ENCODE data around the gene ARRB1. TPM values are rescaled to one million over a fixed set of nuclear protein-coding genes. Genes with fewer than 3 reads are reported as not detected.
"Not testable (repeated sequence)": the region's sequence is repeated elsewhere in the genome, so short reads cannot be mapped to it uniquely, and the experiment has no call there.

The ARRB1 gene
- total RNA-seq, 2 donors from 2014 or later, result 16.7 to 18.3 TPM

DNA sequence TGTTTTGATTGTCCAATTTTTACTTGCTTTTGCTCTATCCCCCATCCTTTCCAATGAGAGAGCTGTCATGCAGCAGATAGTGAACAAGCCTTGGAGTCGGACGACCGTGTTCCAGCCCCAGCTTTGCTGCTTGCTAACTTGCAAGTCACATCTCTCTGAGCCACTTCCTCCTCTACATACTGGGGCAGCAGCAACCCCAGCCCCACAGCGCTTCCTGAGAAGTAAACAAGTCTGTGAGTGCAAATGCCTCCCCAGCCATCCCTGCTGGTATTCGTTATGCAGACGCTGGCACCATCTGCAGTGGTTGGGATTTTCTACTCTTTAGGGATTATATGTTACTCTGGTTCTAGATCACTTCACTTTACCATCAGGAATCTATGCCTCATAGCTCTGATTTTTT lies 75.9 kb downstream of the ARRB1 start:
- Mint-ChIP-seq H3K36me3 (ENCODE audit: insufficient read depth in 2 of 2) (peaks cover 0 to 3% of the 10 kb centered on the region in 2 donors), H3K27ac (peak overlapping the region; percentile 97), H3K4me1 (ENCODE audit: low read depth) (peaks cover 34% of the 10 kb centered on the region)

DNA sequence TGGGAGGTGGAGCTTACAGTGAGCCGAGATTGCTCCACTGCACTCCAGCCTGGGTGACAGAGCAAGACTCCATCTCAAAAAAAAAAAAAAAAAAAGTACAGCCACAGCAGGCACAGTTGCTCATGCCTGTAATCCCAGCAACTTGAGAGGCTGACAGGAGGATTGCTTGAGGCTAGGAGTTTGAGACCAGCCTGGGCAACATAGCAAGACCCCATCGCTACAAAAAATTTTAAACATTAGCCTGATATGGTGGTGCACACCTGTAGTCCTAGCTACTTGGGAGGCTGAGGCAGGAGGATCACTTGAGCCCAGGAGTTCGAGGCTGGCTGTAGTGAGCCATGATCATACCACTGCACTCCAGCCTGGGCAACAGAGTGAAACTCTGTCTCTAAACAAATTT lies 76.7 kb downstream of the ARRB1 start:
- H3K27ac Mint-ChIP-seq, result peak overlapping the region; percentile 83
- not testable (repeated sequence) for DNase-seq; H3K27me3 Mint-ChIP-seq (ENCODE audit: low read depth); H3K9me3 Mint-ChIP-seq; H3K4me3 Mint-ChIP-seq; ATAC-seq (replicated peaks in 1 of 2); H3K36me3 Mint-ChIP-seq (ENCODE audit: insufficient read depth in 2 of 2)
- peaks cover 26% of the 10 kb centered on the region for H3K4me1 Mint-ChIP-seq (ENCODE audit: low read depth)

More for the DNA sequence above, 75.9 kb downstream of the ARRB1 start:
- Mint-ChIP-seq H3K4me3 (peak overlapping the region; percentile 74 to 80), H3K27me3 (ENCODE audit: low read depth) (no peaks in the 10 kb centered on the region), H3K9me3 (no peaks in the 10 kb centered on the region)
- ATAC-seq (replicated peaks in 1 of 2) (peak; percentile 83 to 94), DNase-seq (peak; percentile 55 to 72)

DNA sequence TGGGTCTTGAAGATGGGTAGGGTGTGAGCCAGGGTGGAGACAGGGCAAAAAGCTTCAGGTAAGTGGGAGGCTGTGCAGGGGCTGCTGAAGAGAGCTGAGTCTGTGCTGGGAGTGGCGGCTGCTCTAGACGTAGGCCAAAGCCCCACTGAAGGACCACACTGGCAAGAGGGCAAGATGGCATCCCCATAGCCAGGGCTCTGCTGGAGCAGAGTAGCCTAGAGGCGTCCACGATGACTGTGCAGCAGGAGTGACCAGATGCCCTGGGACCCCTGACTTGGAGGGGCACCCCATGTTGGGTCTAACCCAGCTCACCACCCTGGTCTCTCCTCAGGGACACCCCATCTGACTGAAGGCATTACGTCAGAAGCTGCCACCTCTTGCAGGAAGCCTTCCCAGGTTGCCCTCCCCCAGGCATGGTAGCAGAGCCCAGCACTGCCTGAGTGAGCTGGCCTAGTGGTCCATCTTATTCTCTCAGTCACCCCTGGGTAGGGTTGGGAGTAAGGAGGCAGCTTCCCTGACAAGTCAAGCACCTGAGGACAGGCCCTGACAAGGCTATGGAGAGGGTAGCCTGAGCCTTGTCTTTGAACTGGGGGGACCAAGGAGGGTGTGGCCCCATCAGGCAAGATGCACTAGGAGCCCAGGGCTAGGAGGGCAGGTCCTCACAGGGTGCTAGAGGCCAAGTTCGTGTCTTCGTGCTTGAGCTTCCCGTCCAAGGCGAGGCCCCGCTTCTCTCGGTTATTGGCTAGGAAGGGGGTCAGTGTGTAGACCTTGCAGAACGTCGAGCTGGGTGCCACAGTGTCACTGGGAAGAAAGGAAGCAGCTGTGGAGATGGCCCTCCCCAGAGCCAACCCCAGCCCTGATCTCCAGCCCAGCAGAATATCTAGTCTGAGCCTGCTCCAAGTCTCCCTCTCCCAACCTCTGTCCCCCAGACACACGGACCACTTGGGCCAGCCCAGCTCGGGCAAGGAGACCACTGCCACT lies 77.8 kb downstream of the ARRB1 start:
- H3K4me1 Mint-ChIP-seq (ENCODE audit: low read depth), result peaks cover 26% of the 10 kb centered on the region
- H3K27ac Mint-ChIP-seq, result peak overlapping the region; percentile 83
- H3K9me3 Mint-ChIP-seq, result no peaks in the 10 kb centered on the region
- H3K36me3 Mint-ChIP-seq (ENCODE audit: insufficient read depth in 2 of 2), result peaks cover 0 to 3% of the 10 kb centered on the region in 2 donors
- H3K4me3 Mint-ChIP-seq, result no peak overlapping the region
- H3K27me3 Mint-ChIP-seq (ENCODE audit: low read depth), result no peaks in the 10 kb centered on the region
- ATAC-seq (replicated peaks in 1 of 2) (no peak), DNase-seq (no peak)

DNA sequence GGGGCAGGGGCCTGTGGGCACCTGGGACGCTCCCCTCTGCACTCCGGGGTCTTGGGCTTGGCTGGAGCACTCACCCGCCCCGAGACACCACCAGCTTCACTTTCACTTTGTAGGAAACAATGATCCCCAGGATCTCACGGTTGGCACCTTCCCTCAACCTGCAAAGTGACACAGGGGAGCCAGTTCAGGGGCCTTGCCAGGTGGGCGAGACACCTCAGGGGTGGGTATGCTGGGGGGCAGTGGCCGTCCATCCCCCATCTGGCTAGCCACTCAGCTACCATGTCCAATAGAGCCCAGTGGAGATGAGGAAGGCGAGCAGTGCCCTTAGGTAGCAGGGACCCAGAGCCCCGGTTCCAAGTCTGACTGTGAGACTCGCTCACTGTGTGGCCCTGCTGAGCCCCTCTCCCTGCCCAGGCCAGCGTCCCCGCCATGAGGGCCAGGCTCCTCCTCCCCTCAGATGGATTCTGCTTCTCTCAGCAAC lies 78.6 kb downstream of the ARRB1 start:
- H3K9me3 Mint-ChIP-seq, result no peaks in the 10 kb centered on the region
- H3K27ac Mint-ChIP-seq, result peak overlapping the region; percentile 6
- no peaks in the 10 kb centered on the region for H3K27me3 Mint-ChIP-seq (ENCODE audit: low read depth)
- ATAC-seq (replicated peaks in 1 of 2) (no peak), DNase-seq (no peak)
- peaks cover 0 to 3% of the 10 kb centered on the region in 2 donors for H3K36me3 Mint-ChIP-seq (ENCODE audit: insufficient read depth in 2 of 2)
- H3K4me3 Mint-ChIP-seq, result no peak overlapping the region
- peaks cover 26% of the 10 kb centered on the region for H3K4me1 Mint-ChIP-seq (ENCODE audit: low read depth)

DNA sequence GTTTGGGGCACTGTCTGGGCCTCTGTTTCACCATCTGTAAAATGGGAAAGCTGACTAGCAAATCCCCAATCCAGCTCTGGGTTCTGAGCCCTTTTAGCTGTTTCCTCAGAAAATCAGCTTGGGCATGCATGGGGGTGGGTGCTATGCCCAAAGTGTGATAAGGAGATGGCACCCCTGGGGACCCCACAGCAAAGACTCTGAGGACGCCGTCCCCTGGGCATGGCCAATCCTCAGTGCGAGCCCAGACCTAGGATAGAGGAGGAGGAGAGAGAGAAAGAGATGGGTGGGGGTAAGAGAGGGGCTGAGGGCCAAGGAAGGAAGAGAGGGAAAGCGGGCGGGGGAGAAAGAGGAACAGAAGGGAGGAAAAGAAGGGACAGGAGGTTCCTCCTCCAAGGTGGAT lies 79.1 kb downstream of the ARRB1 start:
- no peak overlapping the region for H3K4me3 Mint-ChIP-seq
- no peak for ATAC-seq (replicated peaks in 1 of 2)
- peaks cover 23% of the 10 kb centered on the region for H3K4me1 Mint-ChIP-seq (ENCODE audit: low read depth)
- H3K36me3 Mint-ChIP-seq (ENCODE audit: insufficient read depth in 2 of 2), result peaks cover 0 to 3% of the 10 kb centered on the region in 2 donors
- peak overlapping the region; percentile 50 for H3K27ac Mint-ChIP-seq
- no peaks in the 10 kb centered on the region for H3K27me3 Mint-ChIP-seq (ENCODE audit: low read depth)
- H3K9me3 Mint-ChIP-seq, result no peaks in the 10 kb centered on the region
- no peak for DNase-seq

DNA sequence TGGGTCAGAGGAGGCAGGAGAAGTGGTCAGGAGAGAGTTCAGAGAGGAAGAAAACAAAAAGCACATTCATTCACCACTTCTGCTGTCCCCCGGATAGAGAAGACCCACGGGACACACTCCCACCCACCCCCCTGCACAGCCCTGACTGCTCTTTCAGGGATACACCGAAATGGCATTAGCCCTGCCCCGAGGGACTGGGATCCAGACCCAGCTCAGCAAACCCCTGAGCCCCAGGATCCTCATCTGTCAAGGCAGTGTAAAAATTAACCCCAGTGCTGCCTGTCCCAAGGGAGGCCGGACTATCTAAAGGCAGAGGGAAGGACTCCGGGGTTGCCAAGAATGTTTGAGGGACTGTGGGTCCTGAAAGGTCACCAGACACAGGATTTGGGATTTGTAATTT lies 79.7 kb downstream of the ARRB1 start:
- Mint-ChIP-seq H3K27ac (peak overlapping the region; percentile 72), H3K36me3 (ENCODE audit: insufficient read depth in 2 of 2) (peaks cover 0 to 3% of the 10 kb centered on the region in 2 donors), H3K27me3 (ENCODE audit: low read depth) (no peaks in the 10 kb centered on the region), H3K9me3 (no peaks in the 10 kb centered on the region), H3K4me1 (ENCODE audit: low read depth) (peaks cover 17% of the 10 kb centered on the region), H3K4me3 (no peak overlapping the region)
- no peak for DNase-seq
- no peak for ATAC-seq (replicated peaks in 1 of 2)

DNA sequence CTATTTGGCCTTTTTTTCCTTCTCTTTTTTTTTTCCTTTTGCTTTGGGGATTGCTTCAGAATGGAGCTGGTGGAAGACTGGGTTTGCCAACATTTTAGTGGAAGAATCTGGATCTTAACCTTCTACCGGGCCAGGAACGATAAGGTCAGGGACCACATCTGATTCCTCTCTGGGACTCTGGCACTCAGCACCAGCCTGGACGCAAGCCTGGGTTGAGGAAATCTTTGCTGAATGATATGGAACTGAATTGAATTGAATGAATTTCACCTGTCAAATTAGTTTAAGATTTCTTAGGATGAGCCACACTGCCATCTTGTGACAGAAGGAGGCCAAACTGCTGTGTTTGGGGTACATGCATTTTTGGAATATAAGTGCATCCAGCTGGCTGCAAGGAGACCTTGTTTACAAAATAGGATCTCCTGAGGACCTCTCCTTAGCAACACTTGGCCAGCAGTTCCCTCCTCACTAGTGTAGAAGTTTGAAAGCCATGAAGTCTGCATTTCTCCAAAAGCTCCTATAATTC lies 80.5 kb downstream of the ARRB1 start:
- Mint-ChIP-seq H3K36me3 (ENCODE audit: insufficient read depth in 2 of 2) (peaks cover 0 to 3% of the 10 kb centered on the region in 2 donors), H3K27ac (no peak overlapping the region)
- DNase-seq, result no peak

DNA sequence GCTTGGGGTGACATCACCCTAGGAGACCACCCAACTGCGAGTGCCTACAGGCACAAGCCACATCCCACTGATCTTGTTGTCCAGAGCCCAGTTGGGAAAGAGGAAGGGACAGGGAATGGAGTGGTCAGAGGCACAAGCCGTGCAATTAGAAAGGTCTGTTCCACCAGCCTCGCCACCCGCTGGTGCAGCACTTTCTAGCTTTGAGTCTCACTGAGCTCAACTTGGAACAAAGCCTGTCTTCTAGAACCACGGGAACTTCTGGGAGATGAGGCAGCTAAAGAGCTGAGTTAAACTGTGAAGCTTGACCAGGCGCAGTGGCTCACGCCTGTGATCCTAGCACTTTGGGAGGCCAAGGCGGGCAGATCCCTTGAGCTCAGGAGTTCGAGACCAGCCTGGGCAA lies 81.6 kb downstream of the ARRB1 start:
- Mint-ChIP-seq H3K9me3 (no peaks in the 10 kb centered on the region), H3K27ac (no peak overlapping the region), H3K27me3 (ENCODE audit: low read depth) (no peaks in the 10 kb centered on the region), H3K36me3 (ENCODE audit: insufficient read depth in 2 of 2) (no peaks in the 10 kb centered on the region), H3K4me1 (ENCODE audit: low read depth) (no peaks in the 10 kb centered on the region), H3K4me3 (no peak overlapping the region)
- no peak for DNase-seq
- ATAC-seq (replicated peaks in 1 of 2), result no peak

More for the DNA sequence above, 80.5 kb downstream of the ARRB1 start:
- H3K4me3 Mint-ChIP-seq, result no peak overlapping the region
- peaks cover 9% of the 10 kb centered on the region for H3K4me1 Mint-ChIP-seq (ENCODE audit: low read depth)
- H3K27me3 Mint-ChIP-seq (ENCODE audit: low read depth), result no peaks in the 10 kb centered on the region
- no peak for ATAC-seq (replicated peaks in 1 of 2)
- H3K9me3 Mint-ChIP-seq, result no peaks in the 10 kb centered on the region

DNA sequence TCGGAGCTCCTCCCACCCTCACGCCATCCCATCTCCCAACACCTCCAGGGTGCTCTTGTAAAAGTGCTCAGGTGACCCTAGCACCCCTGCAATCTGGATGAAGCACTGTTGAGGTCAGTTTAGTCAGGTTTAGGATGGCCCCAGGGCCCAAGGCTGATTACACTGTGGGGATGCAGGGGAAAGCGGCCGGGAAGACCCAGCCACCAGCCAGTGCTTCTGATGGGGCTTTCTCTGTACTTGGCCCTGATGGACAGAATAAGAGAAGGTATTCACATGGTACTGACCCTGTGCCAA lies 82.1 kb downstream of the ARRB1 start:
- Mint-ChIP-seq H3K27me3 (ENCODE audit: low read depth) (no peaks in the 10 kb centered on the region), H3K4me1 (ENCODE audit: low read depth) (peaks cover 5% of the 10 kb centered on the region), H3K4me3 (no peak overlapping the region), H3K36me3 (ENCODE audit: insufficient read depth in 2 of 2) (no peaks in the 10 kb centered on the region), H3K27ac (no peak overlapping the region), H3K9me3 (no peaks in the 10 kb centered on the region)
- no peak for DNase-seq
- ATAC-seq (replicated peaks in 1 of 2), result no peak

DNA sequence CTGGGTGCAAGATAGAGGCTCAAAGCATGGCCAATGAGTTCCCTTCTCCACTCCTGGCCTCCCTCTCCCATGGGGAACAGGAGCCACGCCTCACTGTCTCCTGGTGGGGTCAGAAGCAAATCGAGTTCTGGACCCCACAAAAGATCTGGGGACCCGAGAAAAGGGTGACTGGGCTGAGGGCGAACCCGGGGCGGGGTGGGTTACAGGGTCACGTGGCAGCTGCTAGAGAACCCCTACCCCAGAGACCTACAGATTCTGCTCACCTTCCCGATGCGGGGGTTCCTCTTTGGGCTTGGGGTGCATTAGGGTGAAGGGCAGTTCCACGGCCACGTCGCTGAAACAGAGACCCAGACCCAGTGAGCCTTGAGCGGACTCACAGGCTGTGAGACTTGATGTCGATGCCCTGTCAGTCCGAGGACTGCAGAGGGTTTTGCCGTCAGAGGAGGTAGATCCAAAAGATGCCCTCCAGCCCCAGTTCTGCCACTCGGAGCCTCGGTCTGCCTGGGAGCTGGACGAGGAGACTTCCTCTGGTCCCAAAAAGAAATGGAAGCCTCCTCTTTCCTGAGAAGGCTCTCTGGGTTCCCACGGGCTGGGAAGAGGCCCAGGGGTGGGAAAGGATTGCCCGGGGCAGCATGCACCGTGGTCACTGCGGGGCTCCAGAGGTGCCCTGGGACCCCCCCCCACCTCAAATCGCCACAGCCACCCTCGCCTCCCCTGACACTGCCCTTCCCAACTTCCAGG lies 82.7 kb downstream of the ARRB1 start:
- Mint-ChIP-seq H3K9me3 (no peaks in the 10 kb centered on the region), H3K4me3 (no peak overlapping the region), H3K27me3 (ENCODE audit: low read depth) (no peaks in the 10 kb centered on the region), H3K4me1 (ENCODE audit: low read depth) (peaks cover 10% of the 10 kb centered on the region), H3K27ac (no peak overlapping the region), H3K36me3 (ENCODE audit: insufficient read depth in 2 of 2) (no peaks in the 10 kb centered on the region)
- DNase-seq, result no peak
- no peak for ATAC-seq (replicated peaks in 1 of 2)

DNA sequence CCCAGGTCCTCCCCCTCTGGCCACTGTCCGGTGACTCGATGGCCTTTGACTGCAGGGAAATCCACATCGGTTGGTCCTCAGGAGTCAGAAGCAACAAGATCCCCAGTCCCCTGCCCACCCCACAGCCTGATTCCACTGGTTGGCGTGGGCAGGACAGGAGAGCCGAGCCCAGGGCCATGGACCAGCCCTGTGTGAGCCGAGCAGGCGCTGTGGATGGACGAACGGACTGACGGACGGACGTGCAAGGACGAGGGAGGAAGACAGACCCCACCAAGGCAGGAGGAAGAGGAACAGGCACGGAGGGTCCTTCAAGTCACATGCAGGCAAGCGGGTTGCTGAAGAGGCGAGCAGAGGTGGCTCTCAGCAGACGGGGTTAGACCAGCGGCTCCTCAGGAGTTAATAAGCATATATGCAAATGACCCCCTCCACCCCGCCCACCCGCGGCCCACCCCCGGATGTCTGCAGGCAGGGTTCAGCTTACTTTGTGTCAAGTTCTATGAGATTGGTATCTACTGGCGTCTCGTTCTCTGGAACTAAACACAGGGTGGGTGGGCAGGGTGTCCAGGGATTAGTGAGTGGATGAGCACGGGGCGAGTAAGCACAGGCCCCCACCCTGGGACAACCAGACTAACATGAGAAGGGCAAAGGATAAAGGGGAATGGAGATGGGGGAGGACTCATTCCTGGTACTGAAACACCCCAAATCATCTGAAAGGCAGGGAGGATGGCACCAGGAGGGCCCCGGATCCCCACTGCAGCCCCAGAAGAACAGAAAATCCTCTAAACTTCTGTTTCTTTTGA lies 84.1 kb downstream of the ARRB1 start:
- H3K27me3 Mint-ChIP-seq (ENCODE audit: low read depth), result no peaks in the 10 kb centered on the region
- H3K4me3 Mint-ChIP-seq, result no peak overlapping the region
- no peaks in the 10 kb centered on the region for H3K9me3 Mint-ChIP-seq
- no peaks in the 10 kb centered on the region for H3K36me3 Mint-ChIP-seq (ENCODE audit: insufficient read depth in 2 of 2)
- no peak for DNase-seq
- ATAC-seq (replicated peaks in 1 of 2), result no peak
- H3K4me1 Mint-ChIP-seq (ENCODE audit: low read depth), result peaks cover 16% of the 10 kb centered on the region
- H3K27ac Mint-ChIP-seq, result no peak overlapping the region

DNA sequence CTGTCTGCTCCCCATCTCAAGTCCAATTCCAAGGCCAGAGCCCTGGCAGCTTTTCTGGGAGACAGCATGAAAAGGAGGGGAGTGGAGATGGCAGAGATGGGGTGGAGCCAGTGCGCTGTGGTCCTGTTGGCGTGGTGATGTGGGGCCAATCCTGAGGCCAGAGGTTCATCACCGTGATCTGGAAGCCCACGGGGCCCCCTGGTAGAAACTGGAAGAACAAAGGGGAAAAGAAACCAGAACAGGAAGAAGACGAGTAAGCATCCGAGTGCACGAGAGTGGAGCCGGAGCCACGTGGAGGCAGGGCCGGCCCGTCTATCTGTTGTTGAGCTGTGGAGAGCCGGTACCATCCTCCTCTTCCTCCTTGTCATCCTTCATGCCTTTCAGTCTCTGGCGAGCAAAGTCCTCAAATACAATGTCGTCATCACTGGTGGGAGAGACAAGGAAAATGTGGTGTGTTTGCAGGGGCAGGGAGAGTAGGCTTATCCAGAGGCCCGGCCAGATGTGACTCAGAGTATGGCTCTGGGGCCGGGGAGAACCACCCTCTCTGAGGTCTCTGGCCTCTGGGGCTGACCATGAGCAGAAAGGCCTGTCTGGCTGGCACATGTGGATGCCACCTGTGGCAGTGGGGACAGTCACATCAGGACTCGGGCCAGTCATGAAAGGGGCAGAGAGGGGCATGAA lies 85.5 kb downstream of the ARRB1 start:
- H3K4me1 Mint-ChIP-seq (ENCODE audit: low read depth), result peaks cover 24% of the 10 kb centered on the region
- H3K9me3 Mint-ChIP-seq, result no peaks in the 10 kb centered on the region
- H3K27ac Mint-ChIP-seq, result no peak overlapping the region
- no peaks in the 10 kb centered on the region for H3K36me3 Mint-ChIP-seq (ENCODE audit: insufficient read depth in 2 of 2)
- no peak for ATAC-seq (replicated peaks in 1 of 2)
- H3K27me3 Mint-ChIP-seq (ENCODE audit: low read depth), result no peaks in the 10 kb centered on the region
- DNase-seq, result no peak
- H3K4me3 Mint-ChIP-seq, result no peak overlapping the region
